ENCODE measurements around the gene NDUFB10.
A peak's percentile ranks its signal among the peaks of the same experiment; 100 is the strongest.
"Not testable (repeated sequence)": the region's sequence is repeated elsewhere in the genome, so short reads cannot be mapped to it uniquely, and the experiment has no call there.

The NDUFB10 gene

DNA sequence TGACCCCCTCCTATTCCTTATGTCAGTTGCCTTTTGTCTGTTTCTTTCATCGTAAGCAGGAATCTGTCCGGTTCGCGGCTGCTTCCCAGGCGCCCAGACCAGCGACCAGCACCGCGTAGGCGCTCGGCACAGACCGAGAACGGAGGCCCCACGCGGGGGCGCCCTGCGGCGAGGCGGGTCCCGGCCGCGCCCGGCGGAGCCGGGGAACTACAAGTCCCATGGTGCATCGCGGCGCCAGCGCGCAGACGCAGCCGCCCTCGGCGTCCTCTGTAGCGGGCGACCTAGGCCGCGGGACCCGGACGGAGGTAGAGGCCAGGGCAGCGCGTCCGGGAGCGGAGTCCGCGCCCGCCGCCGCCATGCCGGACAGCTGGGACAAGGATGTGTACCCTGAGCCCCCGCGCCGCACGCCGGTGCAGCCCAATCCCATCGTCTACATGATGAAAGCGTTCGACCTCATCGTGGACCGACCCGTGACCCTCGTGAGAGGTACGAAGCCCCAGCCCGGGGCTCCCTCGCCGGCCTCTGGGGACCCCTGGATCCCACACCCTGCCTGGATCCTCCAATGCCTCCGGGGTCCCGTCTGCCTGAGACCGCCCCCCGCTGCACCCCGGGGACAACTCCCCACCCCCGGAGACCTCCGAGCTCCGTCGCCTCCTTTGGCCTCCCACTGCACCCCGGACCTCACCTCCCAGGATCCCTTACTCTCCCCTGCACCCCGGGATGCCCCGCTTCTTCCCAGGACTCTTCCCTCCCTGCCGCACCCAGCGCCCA is at the start of gene NDUFB10:
Gene NDUFB10 (plus strand): TSS at position 270 of the 771 bp plus-strand sequence. CDS start 87 bp downstream, at position 357.
- DNase-seq, result peak; percentile 90

DNA sequence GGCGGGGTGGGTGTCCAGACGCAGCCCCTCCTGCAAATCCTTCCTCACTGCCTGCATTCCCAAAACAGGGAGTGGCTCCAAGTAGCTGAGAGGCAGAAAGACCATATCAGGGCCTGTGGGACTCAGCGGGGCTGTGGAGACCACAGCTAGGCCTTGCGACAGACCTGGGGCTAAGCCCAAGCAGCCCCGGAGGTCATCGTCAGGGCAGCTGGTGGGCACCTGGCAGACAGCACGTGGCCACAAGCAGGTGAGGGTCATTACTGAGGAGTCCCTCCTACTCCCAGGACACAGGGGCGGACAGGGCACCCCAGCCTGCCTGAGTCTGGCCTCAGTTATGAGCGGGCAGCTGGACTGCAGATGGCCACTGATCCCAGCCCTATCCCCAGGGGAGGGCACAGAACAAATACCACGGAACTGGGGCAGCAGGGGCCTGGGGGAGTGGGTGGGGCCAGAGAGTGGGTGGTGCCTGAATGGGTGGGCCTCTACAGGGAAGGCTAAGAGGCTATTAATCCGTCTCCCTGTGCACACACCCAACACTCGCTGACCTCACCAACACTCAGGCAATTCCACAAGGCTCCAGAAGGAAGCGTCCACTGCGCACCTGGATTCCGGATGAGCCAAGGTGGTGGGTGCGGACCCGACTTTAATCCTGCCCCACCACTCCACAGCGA is 49.6 kb upstream of the NDUFB10 start:
- DNase-seq, result no peak

DNA sequence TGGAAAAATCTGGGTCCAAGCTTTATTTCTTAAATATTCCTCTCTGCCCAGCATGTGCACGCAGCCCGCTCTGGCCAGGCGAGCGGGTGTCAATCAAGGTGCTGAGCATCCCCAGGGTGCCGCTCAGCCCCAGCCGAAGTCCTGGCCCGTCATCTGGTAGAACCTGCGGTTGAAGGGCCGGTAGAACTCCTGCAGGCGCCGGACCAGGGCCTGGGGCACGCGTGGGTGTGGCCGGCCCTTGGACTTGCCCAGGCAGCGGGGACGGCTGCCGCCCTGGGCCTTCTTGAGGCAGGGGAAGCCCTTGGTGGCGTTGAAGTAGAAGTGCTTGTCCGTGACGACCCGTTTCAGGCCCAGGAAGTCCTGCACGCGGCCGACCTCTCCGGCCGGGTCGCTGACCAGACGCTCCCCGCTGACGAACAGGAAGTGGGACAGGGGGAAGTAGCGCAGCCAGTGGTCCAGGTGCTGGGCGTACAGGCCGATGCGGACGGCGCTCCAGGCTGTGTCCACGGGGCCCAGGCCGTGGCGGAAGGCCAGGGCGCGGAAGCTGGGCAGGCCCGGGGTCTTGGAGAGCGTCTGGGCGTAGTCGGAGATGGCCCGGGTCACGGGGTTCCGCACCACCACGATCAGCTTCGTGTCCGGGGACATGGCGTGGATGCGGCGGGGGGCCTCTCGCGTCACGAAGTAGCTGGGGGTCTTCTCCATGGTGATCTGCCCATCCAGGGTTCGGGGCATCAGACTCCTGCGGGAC is 47.7 kb upstream of the NDUFB10 start:
- DNase-seq, result no peak

- no peak for DNase-seq
Observed at GRCh38 chr16:1912215-1912543, 47.2 kb upstream of the NDUFB10 start.

GRCh38 chr16:1913327-1914083 is 45.8 kb upstream of the NDUFB10 start:
- no peak for DNase-seq

DNA sequence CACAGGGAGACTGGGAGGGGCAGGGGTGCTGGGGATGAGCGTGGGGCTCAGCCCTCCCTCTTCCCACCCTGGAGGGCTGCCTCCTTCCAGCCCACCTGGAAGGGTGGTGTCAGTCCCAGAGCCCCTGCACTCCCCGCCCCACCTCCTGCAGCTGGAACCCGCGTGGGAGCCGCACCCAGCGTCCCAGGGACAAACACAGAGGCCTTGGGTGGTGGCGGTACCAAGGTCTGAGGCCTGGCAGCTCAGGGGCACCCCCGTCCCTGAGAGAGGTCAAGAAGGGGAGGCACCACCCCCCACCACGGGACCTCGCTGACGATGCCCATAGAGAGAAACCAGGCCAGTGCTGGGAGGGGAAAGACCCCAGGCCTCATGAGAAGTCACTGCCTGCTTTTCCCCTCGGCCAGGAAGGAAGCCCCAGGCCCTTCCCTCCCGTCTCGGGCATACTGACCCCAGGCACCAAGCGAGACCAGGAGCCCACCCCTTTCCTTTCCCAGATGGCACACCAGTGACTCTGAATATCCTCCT is 45.2 kb upstream of the NDUFB10 start:
- no peak for DNase-seq

- DNase-seq, result no peak
Observed at GRCh38 chr16:1914988-1915387, 44.4 kb upstream of the NDUFB10 start.

DNA sequence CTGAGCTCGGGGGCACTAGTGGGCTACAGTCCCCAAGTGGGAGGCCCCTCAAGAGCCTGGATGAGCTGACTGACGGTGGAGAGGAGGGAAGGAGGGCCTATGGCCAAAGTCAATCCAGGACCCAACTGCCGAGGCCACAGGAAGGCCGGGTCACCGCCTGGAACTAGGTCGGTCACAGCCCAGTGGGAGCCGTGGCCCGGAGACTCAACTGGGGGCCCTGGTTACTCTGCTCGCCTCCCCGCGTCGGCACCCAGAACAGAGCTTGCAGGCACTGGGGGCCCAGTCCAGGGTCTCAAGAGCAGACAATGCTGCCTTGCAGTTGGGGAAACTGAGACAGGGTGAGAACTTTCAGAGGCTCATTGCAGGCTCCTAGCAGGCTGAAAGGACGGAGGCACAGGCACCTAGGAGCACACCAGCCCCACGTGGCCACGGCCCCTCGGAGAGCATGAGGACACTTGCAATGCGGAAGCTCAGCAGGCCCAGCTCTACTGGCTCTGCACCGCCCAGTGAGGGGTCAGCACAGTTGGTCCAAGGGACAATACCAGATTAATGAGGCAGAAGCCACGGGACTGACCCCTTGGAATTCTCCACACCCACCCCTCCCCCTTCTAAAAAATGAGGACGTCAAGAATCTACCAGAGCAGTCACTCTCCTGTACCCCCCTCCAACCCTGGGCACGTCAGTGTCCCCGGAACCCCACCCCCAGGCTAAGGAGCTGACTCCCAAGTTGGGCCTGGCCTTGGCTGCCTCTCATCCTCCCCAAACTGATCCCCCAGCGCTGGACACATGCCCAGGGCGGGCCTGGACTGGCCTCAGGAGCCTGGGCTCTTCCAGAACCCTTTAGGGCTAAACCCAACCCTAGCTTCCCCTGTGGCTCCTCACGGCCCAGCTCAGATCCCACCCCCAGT is 43.4 kb upstream of the NDUFB10 start:
- no peak for DNase-seq

DNA sequence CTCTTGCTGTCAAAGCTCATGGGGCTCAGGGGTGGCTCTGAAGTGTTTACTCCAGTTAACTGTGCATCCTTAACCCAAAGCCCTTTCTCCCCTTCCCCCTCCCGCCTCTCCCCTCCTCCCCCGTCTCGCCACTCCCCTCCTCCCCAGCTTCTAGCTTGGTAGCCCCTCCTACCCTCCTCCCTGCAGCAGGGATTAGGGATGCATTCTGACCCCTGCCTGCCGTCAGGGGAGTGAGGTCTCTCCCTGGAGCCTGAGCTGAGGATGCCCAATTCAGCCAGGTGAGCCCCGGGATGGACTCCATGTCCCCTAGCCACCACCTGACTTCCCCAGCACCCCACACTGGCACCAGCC is 42.7 kb upstream of the NDUFB10 start:
- DNase-seq, result no peak

- DNase-seq, result no peak
Observed at GRCh38 chr16:1917056-1917664, 42.2 kb upstream of the NDUFB10 start.

- no peak for DNase-seq
Observed at GRCh38 chr16:1917665-1918350, 41.5 kb upstream of the NDUFB10 start.

GRCh38 chr16:1918351-1919326 is 40.7 kb upstream of the NDUFB10 start, which contains the start of gene HS3ST6:
Gene HS3ST6 (minus strand): TSS chr16:1918415. CDS start chr16:1918323, 92 bp downstream.
- no peak for DNase-seq

GRCh38 chr16:1919327-1919998 is 39.9 kb upstream of the NDUFB10 start:
- DNase-seq, result no peak

GRCh38 chr16:1920122-1920521 is 39.2 kb upstream of the NDUFB10 start:
- not testable (repeated sequence) for DNase-seq

- DNase-seq, result peak; percentile 17
Observed at GRCh38 chr16:1920727-1921171, 38.6 kb upstream of the NDUFB10 start.

GRCh38 chr16:1922357-1922756 is 37.0 kb upstream of the NDUFB10 start:
- DNase-seq, result no peak

GRCh38 chr16:1923299-1924034 is 35.9 kb upstream of the NDUFB10 start:
- peak; percentile 35 for DNase-seq

- no peak for DNase-seq
Observed at GRCh38 chr16:1924095-1924494, 35.2 kb upstream of the NDUFB10 start.
